Endothelial cell of umbilical vein (primary cell): ENCODE results near the gene NATD1. TPM values are rescaled to one million over a fixed set of nuclear protein-coding genes. Genes with fewer than 3 reads are reported as not detected.

Experiments
- BruUV-seq: library from RNA; stranded (reverse); fragments of 400-500 nt; replicated peaks from 2 replicates; lab custom pipeline; 2021; lab: Mats Ljungman, UMichigan
- CTCF ChIA-PET: fragments of 300-600, 350-600 bp; sonication (Branson Sonifier 250); formaldehyde crosslinking; loops from one replicate; lab custom pipeline; 2021; ENCODE audit warnings: antibody characterized with exemption, inconsistent platforms; lab: Charles Lee
- POLR2A ChIA-PET: fragments of 300-600, 350-600 bp; sonication (Branson Sonifier 250); formaldehyde crosslinking; loops from one replicate; lab custom pipeline; 2021; ENCODE audit warnings: antibody characterized with exemption, inconsistent platforms; lab: Charles Lee
- DNase-seq: peaks from one replicate; pipeline ENCODE4 v3.0.0-alpha.2; 2011; ENCODE audit warnings: low read depth, low spot score
- FAIRE-seq: peaks from 2 replicates; lab custom pipeline; 2011; peaks lifted over from hg19 to GRCh38; lab: Jason Lieb, UNC
- H2AFZ ChIP-seq: 2 replicates; pipeline ENCODE4 v1.6.0; 2012; ENCODE audit warnings: low read depth, low read length, control low read depth, inconsistent platforms
- H3K27ac ChIP-seq: 2 replicates; pipeline ENCODE4 v1.5.1; 2011; ENCODE audit warnings: low read depth, mild to moderate bottlenecking, control low read depth, low read length, moderate library complexity; ENCODE audit not compliant: insufficient read depth
- H3K27me3 ChIP-seq, 2 experiments: 2 replicates each; pipeline versions ENCODE4 v1.6.0 to v1.6.1; 2011; ENCODE audit warnings: low read length in 2 of 2, mixed read lengths in 1 of 2; ENCODE audit not compliant: control insufficient read depth in 2 of 2, insufficient read depth in 2 of 2
- H3K36me3 ChIP-seq, 2 experiments: 2 replicates in 1 of 2; 3 replicates in 1 of 2; pipeline ENCODE4 v1.5.1; 2011; ENCODE audit warnings: low read length in 2 of 2, mild to moderate bottlenecking in 1 of 2, moderate library complexity in 1 of 2; ENCODE audit not compliant: control insufficient read depth in 2 of 2, insufficient read depth in 2 of 2; ENCODE audit errors: extremely low read depth in 1 of 2
- H3K4me1 ChIP-seq: 3 replicates; pipeline ENCODE4 v1.5.1; 2011; ENCODE audit warnings: mild to moderate bottlenecking, low read length; ENCODE audit not compliant: control insufficient read depth, insufficient read depth; ENCODE audit errors: extremely low read depth
- H3K4me2 ChIP-seq: 2 replicates; pipeline ENCODE4 v1.6.1; 2011; ENCODE audit warnings: low read length, control low read depth, mixed read lengths; ENCODE audit not compliant: insufficient read depth
- H3K4me3 ChIP-seq, 3 experiments: fragments of 200-600 bp in 1 of 3; sonication (generic), shearing (Covaris generic) in 1 of 3; replicated peaks in 1 of 3; 2 replicates each; pipeline ENCODE4 v1.5.1; 2011 to 2016; ENCODE audit warnings: control low read depth in 3 of 3, low read length in 3 of 3, mild to moderate bottlenecking in 2 of 3, inconsistent platforms in 1 of 3, low read depth in 1 of 3, moderate library complexity in 1 of 3; ENCODE audit not compliant: insufficient read depth in 1 of 3
- H3K79me2 ChIP-seq: 2 replicates; pipeline ENCODE4 v1.6.0; 2012; ENCODE audit warnings: low read length, inconsistent platforms; ENCODE audit not compliant: control insufficient read depth, insufficient read depth
- H3K9ac ChIP-seq: replicated peaks from 2 replicates; pipeline ENCODE3; 2011; ENCODE audit warnings: low read length, control low read depth; ENCODE audit not compliant: insufficient read depth; ENCODE audit errors: extremely low read depth
- H3K9me1 ChIP-seq: replicated peaks from 3 replicates; pipeline ENCODE4 v1.6.0; 2011; ENCODE audit warnings: mild to moderate bottlenecking, low read length; ENCODE audit not compliant: control insufficient read depth, insufficient read depth; ENCODE audit errors: extremely low read depth
- H3K9me3 ChIP-seq: replicated peaks from 2 replicates; pipeline ENCODE4 v1.5.1; 2012; ENCODE audit warnings: low read length, inconsistent platforms; ENCODE audit not compliant: control insufficient read depth, insufficient read depth
- H4K20me1 ChIP-seq: replicated peaks from 2 replicates; pipeline ENCODE3; 2011; ENCODE audit warnings: mild to moderate bottlenecking, low read length; ENCODE audit not compliant: control insufficient read depth, insufficient read depth; ENCODE audit errors: extremely low read depth
- EZH2 ChIP-seq: IDR thresholded peaks from 2 replicates; pipeline ENCODE4 v1.6.1; 2012; ENCODE audit warnings: borderline replicate concordance, low read depth, mild to moderate bottlenecking, moderate library complexity, low read length, inconsistent platforms; ENCODE audit not compliant: severe bottlenecking
- FOS ChIP-seq: IDR thresholded peaks from 2 replicates; pipeline ENCODE4 v1.6.1; 2011; ENCODE audit warnings: mild to moderate bottlenecking, low read length, moderate library complexity, borderline replicate concordance; ENCODE audit not compliant: insufficient read depth
- GATA2 ChIP-seq: IDR thresholded peaks from 2 replicates; pipeline ENCODE4 v1.7.0; 2011; ENCODE audit warnings: low read depth, mild to moderate bottlenecking, moderate library complexity, mixed read lengths, low read length; ENCODE audit not compliant: insufficient read length, insufficient read depth
- JUN ChIP-seq: IDR thresholded peaks from 2 replicates; pipeline ENCODE4 v1.6.1; 2011; ENCODE audit warnings: borderline replicate concordance, low read depth; ENCODE audit not compliant: insufficient read length, insufficient read depth
- MYC ChIP-seq: IDR thresholded peaks from one replicate; pipeline ENCODE4 v1.6.1; 2011; ENCODE audit warnings: mild to moderate bottlenecking, low read depth, low read length
- POLR2A ChIP-seq: IDR thresholded peaks from 2 replicates; pipeline ENCODE4 v1.6.1; 2012; ENCODE audit warnings: low read depth, mild to moderate bottlenecking, control low read depth, low read length
- POLR2AphosphoS5 ChIP-seq: IDR thresholded peaks from 2 replicates; pipeline ENCODE4 v1.6.1; 2012; ENCODE audit warnings: low read depth, mild to moderate bottlenecking, control low read depth, low read length, moderate library complexity; ENCODE audit not compliant: insufficient read depth
- dilution Hi-C: fragments of 300-500 bp; cut with MboI; formaldehyde crosslinking; loops from one replicate; pipeline ENCODE4 v1.15.0; 2019; ENCODE audit warnings: low sequenced_read_pairs; ENCODE audit not compliant: extremely low pct_ligation_motif_present
- intact Hi-C: fragments of 100-400 bp; cut with micrococcal nuclease; formaldehyde crosslinking; loops from one replicate; pipeline ENCODE4 v1.10.0; 2022
- polyA plus RNA-seq, 4 experiments: library from polyadenylated mRNA; depleted of rRNA in 3 of 4; stranded (reverse) in 3 of 4; unstranded in 1 of 4; fragments of >200 nt; gene quantifications; 2 replicates each; pipeline versions ENCODE4 v1.2.1 to v1.2.3, GENCODE V29; 2011 to 2012; ENCODE audit warnings: missing spikeins in 1 of 4
- total RNA-seq: library from RNA; stranded (reverse); gene quantifications from 2 replicates; pipeline ENCODE4 v1.2.3, GENCODE V29; 2021
- TF ChIP-seq, protein P1 (sequence below), 2 donors: IDR thresholded peaks; 1 replicate in 1 of 2; 2 replicates in 1 of 2; pipeline ENCODE4 v1.5.1; 2011; ENCODE audit warnings: low read length in 2 of 2, mild to moderate bottlenecking in 2 of 2, moderate library complexity in 2 of 2, control low read depth in 1 of 2, inconsistent platforms in 1 of 2, low read depth in 1 of 2; ENCODE audit not compliant: insufficient read depth in 1 of 2; ENCODE audit errors: extremely low read depth in 1 of 2
- TF ChIP-seq, protein P2 (sequence below): IDR thresholded peaks from 2 replicates; pipeline ENCODE4 v1.6.1; 2011; ENCODE audit not compliant: insufficient read depth, insufficient read length

NATD1 gene
- total and polyA plus RNA-seq, 2 donors (not counting 3 experiments of a cell fraction or from before 2014, with no cell fraction given) = 7.0 to 7.2 TPM

DNA sequence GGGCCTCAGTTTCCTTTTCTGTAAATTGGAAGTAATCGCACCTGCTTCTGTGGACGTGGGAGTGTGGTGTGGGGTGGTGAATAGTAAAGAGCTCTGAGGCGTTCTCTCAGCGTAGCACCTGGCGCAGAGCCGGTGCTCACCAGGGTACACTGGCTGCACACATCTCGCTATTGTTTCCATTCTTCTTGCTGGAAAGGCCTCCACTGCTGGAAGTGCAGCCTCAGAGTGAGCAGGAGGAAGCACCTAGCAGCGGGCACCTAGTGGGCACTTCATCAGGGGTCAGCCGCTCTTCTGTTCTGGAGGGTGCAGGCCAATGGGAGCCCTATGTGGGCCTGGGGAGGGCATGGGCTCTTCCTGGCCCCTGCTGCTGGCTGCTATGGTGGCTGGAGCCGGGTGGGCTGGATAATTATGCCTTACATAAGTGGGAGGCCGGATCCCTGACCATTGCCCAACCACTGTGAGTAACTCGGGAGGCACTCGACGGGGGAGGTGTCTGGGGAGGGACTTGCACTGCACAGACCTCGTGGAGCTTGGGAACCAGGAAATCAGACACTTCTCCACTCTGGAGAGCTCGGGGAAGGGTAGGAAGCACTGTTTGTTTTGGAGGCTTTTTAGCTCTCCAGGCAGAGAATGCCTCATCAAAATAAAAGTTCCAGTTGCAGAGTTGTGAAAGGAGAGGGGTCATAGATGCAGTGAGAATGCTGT, 33.0 kb upstream of the NATD1 start:
- peaks cover 48% of the 10 kb centered on the region for H3K4me1 ChIP-seq
- peak; percentile 94 for DNase-seq
- peaks cover 54% of the 10 kb centered on the region for H3K79me2 ChIP-seq
- dilution Hi-C loops (no loop called here), intact Hi-C loops (loop anchor here (2.0 kb wide), 1 partner anchor 351 kb away; no protein-coding TSS in a partner anchor)
- ChIA-PET POLR2A (interaction anchor here (1.4 kb wide), 1 partner anchor 13 kb away, joined by 5 read pairs; no protein-coding TSS in a partner anchor), CTCF (interaction anchor here (0.7 to 3.9 kb wide), 5 partner anchors 157 to 226 kb away, joined by 3 to 39 read pairs (median 14); no protein-coding TSS in a partner anchor)
- H2AFZ ChIP-seq = no peak overlapping the region
- BruUV-seq = TSS peak; percentile 26
- H4K20me1 ChIP-seq = no peaks in the 10 kb centered on the region
- peak overlapping the region; percentile 69 to 75 (median 74) for H3K4me3 ChIP-seq
- TF ChIP-seq EZH2 (no peak), POLR2AphosphoS5 (no peak), JUN (no peak), FOS (peak; percentile 16), MYC (peak; percentile 68), GATA2 (no peak), POLR2A (no peak)
- TF ChIP-seq, protein P1, sequence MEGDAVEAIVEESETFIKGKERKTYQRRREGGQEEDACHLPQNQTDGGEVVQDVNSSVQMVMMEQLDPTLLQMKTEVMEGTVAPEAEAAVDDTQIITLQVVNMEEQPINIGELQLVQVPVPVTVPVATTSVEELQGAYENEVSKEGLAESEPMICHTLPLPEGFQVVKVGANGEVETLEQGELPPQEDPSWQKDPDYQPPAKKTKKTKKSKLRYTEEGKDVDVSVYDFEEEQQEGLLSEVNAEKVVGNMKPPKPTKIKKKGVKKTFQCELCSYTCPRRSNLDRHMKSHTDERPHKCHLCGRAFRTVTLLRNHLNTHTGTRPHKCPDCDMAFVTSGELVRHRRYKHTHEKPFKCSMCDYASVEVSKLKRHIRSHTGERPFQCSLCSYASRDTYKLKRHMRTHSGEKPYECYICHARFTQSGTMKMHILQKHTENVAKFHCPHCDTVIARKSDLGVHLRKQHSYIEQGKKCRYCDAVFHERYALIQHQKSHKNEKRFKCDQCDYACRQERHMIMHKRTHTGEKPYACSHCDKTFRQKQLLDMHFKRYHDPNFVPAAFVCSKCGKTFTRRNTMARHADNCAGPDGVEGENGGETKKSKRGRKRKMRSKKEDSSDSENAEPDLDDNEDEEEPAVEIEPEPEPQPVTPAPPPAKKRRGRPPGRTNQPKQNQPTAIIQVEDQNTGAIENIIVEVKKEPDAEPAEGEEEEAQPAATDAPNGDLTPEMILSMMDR (IDR thresholded peaks at IDR 0.05; ENCODE audit: extremely low read depth in 1 of 2, insufficient read depth in 1 of 2, low read depth in 1 of 2, low read length in 2 of 2) = no peak
- TF ChIP-seq, protein P2, sequence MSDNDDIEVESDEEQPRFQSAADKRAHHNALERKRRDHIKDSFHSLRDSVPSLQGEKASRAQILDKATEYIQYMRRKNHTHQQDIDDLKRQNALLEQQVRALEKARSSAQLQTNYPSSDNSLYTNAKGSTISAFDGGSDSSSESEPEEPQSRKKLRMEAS = peak; percentile 71
- peak overlapping the region; percentile 99 for H3K27ac ChIP-seq
- H3K27me3 ChIP-seq = no peaks in the 10 kb centered on the region
- H3K36me3 ChIP-seq = no peaks in the 10 kb centered on the region
- peak overlapping the region; percentile 84 for H3K9ac ChIP-seq
- no peaks in the 10 kb centered on the region for H3K9me3 ChIP-seq
- peak; percentile 95 for FAIRE-seq
- H3K9me1 ChIP-seq = no peaks in the 10 kb centered on the region
- peak overlapping the region; percentile 90 for H3K4me2 ChIP-seq
